CD4-positive, alpha-beta T cell treated with Interleukin-10 for 1 hour (primary cell): ENCODE measurements around the gene FKBP11.
A peak's percentile ranks its signal among the peaks of the same experiment; 100 is the strongest.

Source experiments
- DNase-seq: peaks from one replicate; pipeline ENCODE4 v3.0.0-alpha.2; 2020

The FKBP11 gene

GRCh38 chr12:48925304-48926011 lies at the start of gene FKBP11:
FKBP11 (minus strand) TSS chr12:48925492; CDS start chr12:48925428, 64 bp downstream.
- peak; percentile 86 for DNase-seq

- peak; percentile 43 for DNase-seq
These were observed 48.8 kb upstream of the FKBP11 start for GRCh38 chr12:48973941-48974673.

DNA sequence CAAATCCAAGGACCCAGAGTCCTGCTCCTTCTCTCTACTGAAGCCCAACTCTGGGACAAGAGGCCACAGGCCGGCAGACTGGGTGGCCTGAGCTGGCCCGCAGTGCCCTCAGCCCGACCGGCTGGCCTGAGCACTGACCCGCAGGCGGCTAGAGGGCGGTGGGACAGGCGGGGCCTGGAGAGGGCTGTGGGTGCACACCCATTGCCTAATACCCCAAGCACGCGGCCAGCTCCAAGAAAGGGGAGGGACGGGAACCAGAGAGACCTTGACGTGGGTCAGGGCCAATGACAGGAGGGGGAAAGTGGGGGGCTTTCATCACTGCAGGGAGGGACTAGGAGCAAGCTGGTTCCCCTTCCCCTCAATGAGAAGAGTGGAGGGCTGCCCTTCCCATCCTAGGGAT lies 48.2 kb upstream of the FKBP11 start:
- DNase-seq, result no peak

GRCh38 chr12:48972952-48973483 lies 47.7 kb upstream of the FKBP11 start:
- DNase-seq, result no peak

GRCh38 chr12:48972213-48972951 lies 47.1 kb upstream of the FKBP11 start:
- DNase-seq, result no peak

DNA sequence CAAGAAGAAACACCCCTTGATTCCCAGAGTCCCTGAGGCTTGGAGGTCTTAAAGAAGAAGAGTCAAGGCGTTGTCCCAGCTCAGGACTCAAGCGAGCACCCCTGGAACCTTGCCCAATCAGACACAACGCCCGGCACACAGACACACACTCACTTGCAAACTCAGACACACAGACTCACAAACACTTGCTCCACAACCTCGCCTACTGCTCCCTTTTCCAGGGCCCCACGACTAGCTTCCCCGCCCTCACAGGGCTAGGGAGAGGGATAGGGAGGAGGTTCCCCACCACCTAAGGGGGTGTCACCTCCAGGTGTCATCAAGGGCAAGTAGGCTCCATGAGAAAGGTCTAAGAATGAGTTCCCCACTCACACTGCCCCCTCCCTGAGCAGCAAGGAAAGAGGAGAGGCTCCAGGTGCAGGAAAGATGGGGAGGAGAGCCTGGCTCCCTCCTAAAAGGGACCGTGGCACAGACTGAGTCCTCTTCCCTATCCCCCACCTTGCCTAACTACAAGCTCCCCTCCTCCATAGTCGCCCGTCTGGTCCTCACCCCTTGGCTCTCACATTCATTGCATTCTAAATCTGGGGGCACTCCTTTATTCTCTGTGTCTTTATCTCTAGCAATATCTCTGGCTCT lies 45.5 kb upstream of the FKBP11 start:
- DNase-seq, result no peak

DNA sequence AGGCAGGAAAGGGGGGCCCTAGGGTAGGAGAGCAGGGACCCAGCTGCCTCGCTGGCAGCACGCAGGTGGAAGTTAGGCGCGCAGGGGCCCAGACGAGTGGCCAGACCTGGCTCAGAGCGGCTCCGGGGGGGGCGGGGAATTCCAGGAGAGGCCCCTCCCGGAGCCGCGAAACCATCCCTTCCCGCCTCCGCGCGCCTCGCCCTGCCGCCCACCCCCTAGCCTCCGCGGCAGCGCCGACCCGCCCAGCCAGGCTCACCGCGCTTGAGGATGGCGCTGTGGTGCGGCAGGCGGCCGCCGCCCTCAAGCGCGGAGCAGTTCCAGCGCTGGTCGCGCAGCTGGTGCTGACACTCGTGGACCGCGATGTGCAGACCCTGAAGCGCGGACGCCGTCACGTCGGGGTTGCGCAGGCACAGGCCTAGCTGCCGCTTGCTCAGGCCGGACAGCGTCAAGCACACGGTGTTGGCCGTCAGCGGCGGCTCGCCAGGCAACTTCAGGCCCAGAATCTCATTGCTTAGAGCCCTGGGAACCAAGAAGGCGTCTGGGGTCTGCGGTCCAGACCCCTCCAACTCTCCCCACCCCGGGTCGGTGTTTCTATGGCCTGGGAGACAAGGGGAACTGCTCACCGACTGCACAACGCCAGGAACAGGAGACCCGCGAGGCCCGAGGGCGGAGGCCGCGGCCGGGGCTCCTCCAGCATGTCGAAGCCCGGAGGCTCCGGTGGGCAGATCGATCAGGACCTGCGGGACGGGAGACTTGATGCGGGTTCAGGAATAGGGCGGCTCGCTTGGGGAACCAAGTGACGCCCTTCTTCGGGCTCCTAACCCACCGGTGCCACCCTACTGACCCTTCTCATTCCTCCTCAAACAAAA lies 44.8 kb upstream of the FKBP11 start:
- DNase-seq, result peak; percentile 46

DNA sequence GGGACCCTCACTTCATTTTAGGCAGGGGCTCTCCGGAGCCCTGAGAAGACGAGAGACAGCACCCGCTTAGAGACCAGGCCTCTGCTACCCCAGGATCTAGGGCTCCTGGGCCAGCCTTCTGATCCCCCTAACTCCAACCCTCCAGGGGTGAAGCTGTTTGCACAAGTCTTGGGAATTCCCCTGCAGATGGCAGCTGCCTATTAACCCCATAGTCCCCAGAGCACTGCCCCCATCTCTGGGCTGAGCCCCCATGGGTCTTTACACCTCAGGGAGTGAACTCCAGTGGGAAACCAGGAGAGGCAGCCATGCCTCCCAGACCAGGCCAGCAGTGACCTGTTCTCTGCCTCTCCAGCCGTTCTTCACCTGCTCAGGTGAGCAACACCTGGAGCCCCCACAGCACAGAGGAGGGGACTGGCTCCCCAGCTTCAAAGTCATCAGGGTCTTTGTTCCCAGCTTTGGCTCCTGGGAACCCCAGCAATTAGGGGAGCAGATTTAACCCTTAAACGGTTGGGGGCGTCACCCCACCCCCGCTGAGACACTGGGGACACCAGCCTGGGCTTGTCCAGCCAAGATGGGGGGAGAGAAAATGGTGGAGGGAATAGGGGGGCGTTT lies 44.0 kb upstream of the FKBP11 start:
- no peak for DNase-seq

- no peak for DNase-seq
These were observed 43.2 kb upstream of the FKBP11 start for GRCh38 chr12:48968467-48968866.

DNA sequence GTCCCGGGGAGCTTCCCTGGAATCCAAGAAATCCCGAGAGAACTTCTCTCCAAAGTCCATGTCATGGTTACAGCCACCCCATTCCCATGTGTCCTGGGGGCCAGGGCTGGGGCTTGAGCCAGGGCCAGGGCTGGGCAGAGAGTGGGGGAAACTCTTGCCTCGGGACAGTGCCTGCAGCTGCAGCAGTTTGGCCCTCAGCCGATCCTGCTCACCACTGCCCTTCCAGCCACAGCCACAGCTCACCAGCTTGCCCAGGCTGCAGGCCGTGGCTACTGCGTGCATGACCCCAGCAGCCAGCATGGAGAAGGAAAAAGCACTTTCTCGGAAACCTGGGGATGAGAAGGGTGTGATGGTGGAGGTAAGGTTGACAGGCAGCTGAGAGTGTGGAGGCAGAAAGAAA lies 42.7 kb upstream of the FKBP11 start:
- DNase-seq, result no peak

- no peak for DNase-seq
These were observed 41.0 kb upstream of the FKBP11 start for GRCh38 chr12:48966177-48966895.

DNA sequence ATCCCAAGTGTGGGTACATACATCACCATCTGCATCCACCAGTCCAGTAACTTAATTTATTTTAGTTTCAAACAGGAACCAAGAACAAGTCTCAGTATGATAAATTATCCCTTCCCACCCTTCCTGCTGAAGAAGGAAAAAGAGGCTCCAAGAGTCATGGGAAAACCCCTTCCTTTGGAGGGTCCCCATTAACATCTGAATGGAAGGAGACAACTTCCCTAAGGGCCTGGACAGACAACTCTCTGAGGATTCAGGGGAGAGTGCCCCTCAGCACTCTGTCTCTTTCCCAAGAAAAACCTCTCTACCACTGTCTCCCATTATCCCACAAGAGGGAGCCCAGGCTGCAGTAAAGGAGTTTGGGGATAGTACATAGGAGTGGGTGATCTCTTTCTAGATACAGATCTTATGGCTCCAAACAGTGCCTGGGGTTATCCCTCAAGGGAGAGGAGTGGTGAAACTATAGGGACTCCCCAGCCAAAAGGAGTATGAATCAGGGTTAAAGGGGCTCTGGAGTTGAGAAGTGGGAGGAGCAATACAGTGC lies 40.1 kb upstream of the FKBP11 start:
- DNase-seq, result no peak

DNA sequence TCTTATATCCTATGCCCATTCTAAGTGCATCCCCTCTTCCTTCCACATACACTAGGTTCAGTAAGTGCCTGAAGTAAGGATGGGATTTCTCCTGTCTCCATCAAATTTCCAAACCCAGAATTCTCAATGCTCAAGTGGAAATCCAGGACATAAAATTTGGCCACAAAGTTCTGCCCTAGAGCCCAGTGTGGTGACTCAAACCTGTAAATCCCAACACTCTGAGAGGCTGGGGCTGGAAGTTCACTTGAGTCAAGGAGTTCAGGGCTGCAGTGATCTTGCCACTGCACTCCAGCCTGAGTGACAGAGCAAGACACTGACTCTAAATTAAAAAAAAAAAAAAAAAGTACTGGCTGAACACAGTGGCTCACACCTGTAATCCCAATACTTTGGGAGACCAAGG lies 36.5 kb upstream of the FKBP11 start:
- no peak for DNase-seq

DNA sequence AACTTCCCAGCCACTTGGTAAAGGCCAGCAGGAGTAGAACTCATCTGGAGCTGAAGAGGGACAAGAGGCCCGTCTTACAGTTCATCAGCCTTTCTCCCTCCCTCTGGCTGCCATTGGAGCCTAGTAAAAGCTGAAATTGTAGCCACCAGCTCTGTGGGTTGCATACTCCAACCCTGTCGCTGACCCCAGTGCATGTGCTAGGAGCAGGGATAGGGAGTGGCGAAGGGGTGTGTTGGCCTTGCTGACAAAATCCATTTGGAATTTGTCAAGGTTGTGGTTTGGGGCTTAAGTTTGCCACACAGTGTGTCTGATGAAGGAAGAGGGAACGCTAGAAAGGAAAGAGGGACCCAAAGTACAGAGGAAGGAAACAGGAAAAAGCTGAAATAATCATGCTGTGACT lies 36.0 kb upstream of the FKBP11 start:
- no peak for DNase-seq

DNA sequence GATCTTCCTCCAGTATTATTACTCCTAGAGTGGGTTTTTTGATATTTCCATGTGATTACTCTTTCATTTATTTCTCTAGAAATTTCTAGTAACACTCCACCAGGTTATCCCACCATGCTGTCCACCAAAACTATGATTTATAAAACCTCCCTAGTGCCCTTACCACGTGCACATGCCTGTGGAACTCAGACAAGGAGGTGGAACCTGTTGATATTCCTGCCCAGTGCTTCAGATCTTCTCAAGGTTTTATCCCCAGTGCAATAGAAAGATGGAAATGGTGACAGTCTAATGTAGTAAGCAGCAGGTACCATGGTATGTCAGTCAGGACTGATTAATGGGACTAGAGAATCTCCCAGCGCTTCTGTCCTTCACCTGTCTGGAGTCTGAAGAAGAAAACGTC lies 35.5 kb upstream of the FKBP11 start:
- no peak for DNase-seq

- DNase-seq, result no peak
These were observed 32.7 kb upstream of the FKBP11 start for GRCh38 chr12:48958049-48958388.

GRCh38 chr12:48957141-48958048 lies 32.1 kb upstream of the FKBP11 start, which contains the start of gene ARF3:
ARF3 (minus strand) TSS chr12:48957487; CDS start chr12:48941095, 16,392 bp downstream.
- peak; percentile 93 for DNase-seq

DNA sequence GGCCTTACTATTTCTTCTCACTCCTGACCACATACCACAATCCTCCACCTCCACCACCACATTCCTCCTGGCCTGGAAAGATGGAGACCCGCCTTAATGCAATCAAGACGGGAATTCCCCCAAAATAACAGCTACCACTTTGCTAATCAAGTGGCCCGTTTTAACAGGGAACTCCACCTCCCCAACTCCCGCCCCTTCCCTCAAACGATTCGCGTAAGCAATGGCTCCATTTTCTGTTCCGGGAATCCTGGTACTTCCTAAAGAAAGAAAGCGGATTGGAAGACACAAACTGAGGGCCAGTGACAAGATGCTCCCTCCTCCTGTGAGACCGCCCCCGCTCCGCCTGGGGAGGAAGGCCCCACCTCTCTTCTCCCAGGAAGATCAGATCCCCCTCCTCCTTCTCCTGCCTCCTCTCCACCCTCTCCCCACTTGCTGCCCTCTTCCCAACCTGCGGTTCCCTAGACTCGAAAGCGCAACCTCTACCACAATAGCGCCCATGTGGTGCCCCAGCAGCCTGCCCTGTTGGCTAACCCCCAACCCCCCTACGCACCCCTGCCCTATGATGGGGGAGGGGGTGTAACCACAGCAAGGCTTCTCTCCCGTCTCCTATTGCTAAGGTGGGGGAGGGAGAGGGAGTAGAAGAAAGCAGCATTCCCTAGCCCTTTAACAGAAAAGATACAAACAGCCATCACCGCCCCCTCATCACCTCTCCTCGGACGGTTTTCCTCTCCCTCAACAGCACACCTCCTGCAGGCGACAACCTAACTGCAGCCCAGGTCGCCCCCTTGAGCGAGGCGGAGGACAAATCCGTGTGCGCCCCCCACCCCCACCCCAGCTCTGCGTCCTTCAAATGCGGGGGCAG lies 31.2 kb upstream of the FKBP11 start:
- DNase-seq, result peak; percentile 58
